Parathyroid adenoma (tissue), 2 donors: ENCODE data around the gene PTPA.

Experiments used
- H2AFZ ChIP-seq: fragments of 300-600 bp; sonication (generic); one replicate; pipeline ENCODE4 v1.7.0; 2017; ENCODE audit warnings: antibody characterized with exemption, mild to moderate bottlenecking
- H3K27ac ChIP-seq: fragments of 300-600 bp; sonication (generic); one replicate; pipeline ENCODE4 v1.7.0; 2017
- H3K27me3 ChIP-seq: fragments of 300-600 bp; sonication (generic); one replicate; pipeline ENCODE4 v1.7.0; 2017; ENCODE audit warnings: low read length; ENCODE audit not compliant: control insufficient read depth, insufficient read depth
- H3K36me3 ChIP-seq: fragments of 300-600 bp; sonication (generic); one replicate; pipeline ENCODE4 v1.7.0; 2017; ENCODE audit warnings: low read length; ENCODE audit not compliant: control insufficient read depth, insufficient read depth
- H3K4me1 ChIP-seq: fragments of 300-600 bp; sonication (generic); one replicate; pipeline ENCODE4 v1.7.0; 2017; ENCODE audit warnings: control low read depth
- H3K4me2 ChIP-seq: fragments of 300-600 bp; sonication (generic); one replicate; pipeline ENCODE4 v1.7.0; 2017; ENCODE audit warnings: low read length
- H3K4me3 ChIP-seq: fragments of 300-600 bp; sonication (generic); one replicate; pipeline ENCODE4 v1.7.0; 2017; ENCODE audit warnings: low read depth, low read length
- H3K79me2 ChIP-seq: fragments of 300-600 bp; sonication (generic); one replicate; pipeline ENCODE4 v1.7.0; 2017; ENCODE audit warnings: control low read depth
- H3K9ac ChIP-seq: fragments of 300-600 bp; sonication (generic); one replicate; pipeline ENCODE4 v1.7.0; 2017; ENCODE audit warnings: mild to moderate bottlenecking
- H3K9me3 ChIP-seq: fragments of 300-600 bp; sonication (generic); one replicate; pipeline ENCODE4 v1.7.0; 2017; ENCODE audit warnings: low read length; ENCODE audit not compliant: control insufficient read depth
- TF ChIP-seq, protein P1 (sequence below): fragments of 300-600 bp; sonication (generic); IDR thresholded peaks from one replicate; pipeline ENCODE4 v1.7.0; 2017; ENCODE audit warnings: antibody characterized with exemption, mild to moderate bottlenecking
- donor health status: primary hyperparathyroidism.

PTPA gene

DNA sequence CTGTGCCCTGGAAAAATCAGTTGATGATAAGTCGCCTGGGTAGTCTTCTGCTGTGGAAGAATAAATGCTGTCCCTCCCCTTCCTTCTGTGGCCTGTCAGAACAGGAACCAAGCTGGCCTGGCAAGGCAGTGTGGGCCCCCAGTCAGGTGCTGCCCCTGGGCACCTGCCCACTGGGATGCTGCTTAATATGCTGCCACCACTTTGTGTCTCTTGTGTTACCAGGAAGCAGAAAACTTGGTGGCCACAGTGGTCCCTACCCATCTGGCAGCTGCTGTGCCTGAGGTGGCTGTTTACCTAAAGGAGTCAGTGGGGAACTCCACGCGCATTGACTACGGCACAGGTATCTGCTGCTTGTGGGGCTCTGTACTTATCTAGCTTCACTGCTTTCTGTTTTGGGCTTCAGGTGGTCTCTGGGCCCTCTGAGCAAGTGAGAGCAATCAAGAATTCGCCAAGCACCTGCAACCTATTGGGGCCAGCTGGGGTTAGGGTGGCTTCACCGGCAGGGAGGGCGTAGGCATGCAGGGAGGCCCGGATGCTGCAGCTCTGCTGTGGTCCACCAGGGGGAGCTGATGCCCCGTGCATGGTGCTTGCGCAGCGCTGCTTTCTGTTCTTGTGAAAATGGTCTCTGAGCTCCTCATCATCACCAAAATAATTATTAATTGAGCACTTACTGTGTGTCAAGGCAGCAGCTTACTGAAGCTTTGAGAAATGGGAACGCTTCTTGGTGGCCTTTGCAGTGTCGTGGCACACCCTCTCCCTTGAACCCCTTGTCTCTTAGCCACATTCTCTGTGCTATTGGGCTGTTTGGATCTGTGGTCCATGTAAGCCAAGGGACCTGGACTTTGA, 20.3 kb downstream of the PTPA start:
- H3K9ac ChIP-seq: no peak overlapping the region
- H3K4me2 ChIP-seq: no peak overlapping the region
- no peaks in the 10 kb centered on the region for H3K36me3 ChIP-seq
- H3K79me2 ChIP-seq: peaks cover 3% of the 10 kb centered on the region
- TF ChIP-seq, protein P1, sequence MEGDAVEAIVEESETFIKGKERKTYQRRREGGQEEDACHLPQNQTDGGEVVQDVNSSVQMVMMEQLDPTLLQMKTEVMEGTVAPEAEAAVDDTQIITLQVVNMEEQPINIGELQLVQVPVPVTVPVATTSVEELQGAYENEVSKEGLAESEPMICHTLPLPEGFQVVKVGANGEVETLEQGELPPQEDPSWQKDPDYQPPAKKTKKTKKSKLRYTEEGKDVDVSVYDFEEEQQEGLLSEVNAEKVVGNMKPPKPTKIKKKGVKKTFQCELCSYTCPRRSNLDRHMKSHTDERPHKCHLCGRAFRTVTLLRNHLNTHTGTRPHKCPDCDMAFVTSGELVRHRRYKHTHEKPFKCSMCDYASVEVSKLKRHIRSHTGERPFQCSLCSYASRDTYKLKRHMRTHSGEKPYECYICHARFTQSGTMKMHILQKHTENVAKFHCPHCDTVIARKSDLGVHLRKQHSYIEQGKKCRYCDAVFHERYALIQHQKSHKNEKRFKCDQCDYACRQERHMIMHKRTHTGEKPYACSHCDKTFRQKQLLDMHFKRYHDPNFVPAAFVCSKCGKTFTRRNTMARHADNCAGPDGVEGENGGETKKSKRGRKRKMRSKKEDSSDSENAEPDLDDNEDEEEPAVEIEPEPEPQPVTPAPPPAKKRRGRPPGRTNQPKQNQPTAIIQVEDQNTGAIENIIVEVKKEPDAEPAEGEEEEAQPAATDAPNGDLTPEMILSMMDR: peak; percentile 89
- no peak overlapping the region for H3K27ac ChIP-seq
- H3K27me3 ChIP-seq: no peaks in the 10 kb centered on the region
- H3K9me3 ChIP-seq: no peaks in the 10 kb centered on the region
- peaks cover 6% of the 10 kb centered on the region for H3K4me1 ChIP-seq
- H3K4me3 ChIP-seq: no peak overlapping the region
- no peak overlapping the region for H2AFZ ChIP-seq

DNA sequence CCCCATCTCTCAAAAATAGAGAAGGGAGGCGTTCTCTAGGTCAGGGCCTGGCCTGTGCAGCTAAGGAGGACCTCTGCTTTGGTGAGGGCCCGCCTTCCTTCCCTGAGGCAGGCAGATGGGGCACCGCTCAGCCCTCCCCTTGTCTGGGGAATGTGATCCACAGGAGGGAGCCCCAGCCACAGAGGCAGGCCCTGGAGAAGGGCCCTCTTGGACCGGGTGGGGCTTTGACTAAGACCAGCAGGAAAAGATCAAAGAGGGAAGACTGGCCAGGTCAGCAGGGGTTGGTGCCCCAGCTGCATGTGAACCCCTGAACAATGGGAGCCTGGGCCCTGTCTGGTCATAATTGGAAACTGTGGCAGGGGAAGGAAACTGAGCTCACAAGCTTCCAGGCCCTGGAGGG, 21.9 kb downstream of the PTPA start:
- no peak overlapping the region for H3K27ac ChIP-seq
- TF ChIP-seq, protein P1: no peak
- H3K36me3 ChIP-seq: no peaks in the 10 kb centered on the region
- H3K27me3 ChIP-seq: no peaks in the 10 kb centered on the region
- peaks cover 3% of the 10 kb centered on the region for H3K79me2 ChIP-seq
- H3K4me2 ChIP-seq: no peak overlapping the region
- peaks cover 1% of the 10 kb centered on the region for H3K4me1 ChIP-seq
- H3K9me3 ChIP-seq: no peaks in the 10 kb centered on the region
- no peak overlapping the region for H3K9ac ChIP-seq
- H3K4me3 ChIP-seq: no peak overlapping the region
- H2AFZ ChIP-seq: no peak overlapping the region

DNA sequence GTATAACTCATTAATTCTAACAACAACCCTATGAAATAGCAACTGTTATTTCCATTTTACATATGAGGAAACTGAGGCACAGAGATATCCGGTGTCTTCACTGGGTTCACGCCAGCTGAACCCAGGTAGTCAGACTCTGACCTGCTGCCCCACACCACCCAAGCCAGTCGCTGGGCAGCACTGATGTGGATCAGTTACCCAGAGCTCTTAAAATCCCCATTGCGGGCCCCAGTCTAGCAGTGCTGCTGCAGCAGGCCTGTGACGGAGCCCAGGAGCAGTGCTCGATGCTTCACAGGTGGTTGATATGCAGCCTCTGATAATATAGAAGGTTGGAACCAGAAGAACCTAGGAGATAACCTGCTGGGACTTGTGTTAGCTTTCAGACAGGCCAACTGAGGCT, 24.3 kb downstream of the PTPA start:
- Histone ChIP-seq H3K4me2 (no peak overlapping the region), H3K9me3 (no peaks in the 10 kb centered on the region), H2AFZ (no peak overlapping the region), H3K9ac (no peak overlapping the region), H3K27ac (no peak overlapping the region), H3K27me3 (no peaks in the 10 kb centered on the region), H3K4me1 (peaks cover 16% of the 10 kb centered on the region), H3K36me3 (no peaks in the 10 kb centered on the region), H3K4me3 (no peak overlapping the region), H3K79me2 (peaks cover 3% of the 10 kb centered on the region)
- TF ChIP-seq, protein P1: no peak

DNA sequence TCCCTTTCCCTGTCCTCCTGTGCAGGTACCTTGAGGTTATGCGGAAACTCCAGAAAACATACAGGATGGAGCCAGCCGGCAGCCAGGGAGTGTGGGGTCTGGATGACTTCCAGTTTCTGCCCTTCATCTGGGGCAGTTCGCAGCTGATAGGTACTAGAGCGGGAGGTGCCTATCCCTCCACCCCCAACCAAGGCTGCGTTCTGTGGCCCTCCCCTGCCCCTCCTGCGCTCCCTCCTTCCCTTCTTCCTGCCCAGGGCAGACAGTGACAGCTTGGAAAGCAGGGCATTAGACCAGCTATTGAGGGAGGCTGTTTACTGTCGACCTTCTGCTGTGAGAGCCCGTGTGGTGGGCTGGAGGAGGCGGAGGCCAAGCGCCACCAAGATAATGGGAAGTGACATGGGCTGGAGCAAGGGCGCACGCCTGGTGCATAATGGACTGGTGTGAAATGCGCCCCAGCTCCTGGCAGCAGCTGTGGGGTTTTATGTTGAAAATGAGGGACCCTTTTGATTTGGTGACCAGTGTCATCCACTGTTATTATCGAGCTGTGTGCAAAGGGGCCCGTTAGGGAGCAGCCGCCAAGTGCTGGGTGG, 25.3 kb downstream of the PTPA start:
- TF ChIP-seq, protein P1: no peak
- no peak overlapping the region for H3K27ac ChIP-seq

More for the DNA sequence above, 25.3 kb downstream of the PTPA start:
- no peak overlapping the region for H3K4me3 ChIP-seq
- no peaks in the 10 kb centered on the region for H3K36me3 ChIP-seq
- no peak overlapping the region for H3K4me2 ChIP-seq
- H3K9ac ChIP-seq: no peak overlapping the region
- H2AFZ ChIP-seq: no peak overlapping the region
- peaks cover 3% of the 10 kb centered on the region for H3K79me2 ChIP-seq
- H3K27me3 ChIP-seq: no peaks in the 10 kb centered on the region
- H3K4me1 ChIP-seq: peaks cover 24% of the 10 kb centered on the region
- H3K9me3 ChIP-seq: no peaks in the 10 kb centered on the region
